Neural progenitor cell (in vitro differentiated cells): ENCODE measurements around the gene ARHGAP40. TPM values are rescaled to one million over a fixed set of nuclear protein-coding genes. Genes with fewer than 3 reads are reported as not detected.

Experiments
- DNase-seq: peaks from one replicate; pipeline ENCODE4 v3.0.0-alpha.2; 2016; ENCODE audit warnings: low spot score
- H2AFZ ChIP-seq: fragments of 200-600 bp; sonication (generic); replicated peaks from 2 replicates; pipeline ENCODE4 v1.6.1; 2016; ENCODE audit warnings: antibody characterized with exemption
- H3F3A ChIP-seq: fragments of 200-600 bp; sonication (generic); 2 replicates; pipeline ENCODE4 v1.6.1; 2016; ENCODE audit warnings: antibody characterized with exemption, low read depth
- H3K27ac ChIP-seq: fragments of 200-600 bp; sonication (generic); 2 replicates; pipeline ENCODE4 v1.5.1; 2016; ENCODE audit warnings: mild to moderate bottlenecking
- H3K27me3 ChIP-seq: fragments of 200-600 bp; sonication (generic); 2 replicates; pipeline ENCODE4 v1.6.1; 2016; ENCODE audit warnings: mild to moderate bottlenecking, moderate library complexity
- H3K36me3 ChIP-seq: fragments of 200-600 bp; sonication (generic); 2 replicates; pipeline ENCODE4 v1.5.1; 2016
- H3K4me1 ChIP-seq: fragments of 200-600 bp; sonication (generic); 2 replicates; pipeline ENCODE4 v1.6.1; 2016; ENCODE audit warnings: mixed run types
- H3K4me2 ChIP-seq: fragments of 200-600 bp; sonication (generic); 2 replicates; pipeline ENCODE4 v1.6.1; 2016
- H3K4me3 ChIP-seq: fragments of 200-600 bp; sonication (generic); 2 replicates; pipeline ENCODE4 v1.5.1; 2016
- H3K79me2 ChIP-seq: fragments of 200-600 bp; sonication (generic); 2 replicates; pipeline ENCODE4 v1.6.1; 2016; ENCODE audit warnings: low read depth
- H3K9ac ChIP-seq: fragments of 200-600 bp; sonication (generic); 2 replicates; pipeline ENCODE4 v1.6.1; 2016
- H3K9me3 ChIP-seq: fragments of 200-600 bp; sonication (generic); 2 replicates; pipeline ENCODE4 v1.5.1; 2016; ENCODE audit warnings: low read depth
- H4K20me1 ChIP-seq: fragments of 200-600 bp; sonication (generic); 2 replicates; pipeline ENCODE4 v1.6.1; 2016; ENCODE audit warnings: low read depth
- H3K27ac Mint-ChIP-seq: 3 replicates; pipeline ENCODE4 v1.8.0; 2021; ENCODE audit warnings: mixed read lengths
- H3K27me3 Mint-ChIP-seq: 2 replicates; pipeline ENCODE4 v1.8.0; 2022; ENCODE audit warnings: low read depth, mild to moderate bottlenecking, inconsistent platforms, moderate library complexity, mixed read lengths; ENCODE audit not compliant: insufficient read depth
- H3K36me3 Mint-ChIP-seq: 3 replicates; pipeline ENCODE4 v1.8.0; 2021; ENCODE audit warnings: mixed read lengths
- H3K4me1 Mint-ChIP-seq: 3 replicates; pipeline ENCODE4 v1.8.0; 2021; ENCODE audit warnings: mixed read lengths
- H3K4me3 Mint-ChIP-seq: 3 replicates; pipeline ENCODE4 v1.8.0; 2021; ENCODE audit warnings: mild to moderate bottlenecking, moderate library complexity, mixed read lengths
- H3K9me3 Mint-ChIP-seq: 3 replicates; pipeline ENCODE4 v1.8.0; 2020; ENCODE audit warnings: mixed read lengths
- CTCF ChIP-seq: fragments of 200-600 bp; sonication (generic); IDR thresholded peaks from 2 replicates; pipeline ENCODE4 v1.5.1; 2017; ENCODE audit warnings: antibody characterized with exemption, mild to moderate bottlenecking
- EZH2 ChIP-seq: fragments of 200-600 bp; sonication (generic); IDR thresholded peaks from 2 replicates; pipeline ENCODE4 v1.6.1; 2017; ENCODE audit warnings: antibody characterized with exemption, mild to moderate bottlenecking, moderate library complexity
- EZH2phosphoT487 ChIP-seq: fragments of 200-600 bp; sonication (generic); IDR thresholded peaks from 2 replicates; pipeline ENCODE4 v1.6.1; 2017; ENCODE audit warnings: antibody characterized with exemption
- total RNA-seq: library from RNA; depleted of rRNA; stranded (reverse); fragments of >200 nt; gene quantifications from 2 replicates; pipeline ENCODE4 v1.2.3, GENCODE V29; 2015; ENCODE audit warnings: low replicate concordance

ARHGAP40 gene
- total RNA-seq, 1 donor from 2014 or later = not detected

DNA sequence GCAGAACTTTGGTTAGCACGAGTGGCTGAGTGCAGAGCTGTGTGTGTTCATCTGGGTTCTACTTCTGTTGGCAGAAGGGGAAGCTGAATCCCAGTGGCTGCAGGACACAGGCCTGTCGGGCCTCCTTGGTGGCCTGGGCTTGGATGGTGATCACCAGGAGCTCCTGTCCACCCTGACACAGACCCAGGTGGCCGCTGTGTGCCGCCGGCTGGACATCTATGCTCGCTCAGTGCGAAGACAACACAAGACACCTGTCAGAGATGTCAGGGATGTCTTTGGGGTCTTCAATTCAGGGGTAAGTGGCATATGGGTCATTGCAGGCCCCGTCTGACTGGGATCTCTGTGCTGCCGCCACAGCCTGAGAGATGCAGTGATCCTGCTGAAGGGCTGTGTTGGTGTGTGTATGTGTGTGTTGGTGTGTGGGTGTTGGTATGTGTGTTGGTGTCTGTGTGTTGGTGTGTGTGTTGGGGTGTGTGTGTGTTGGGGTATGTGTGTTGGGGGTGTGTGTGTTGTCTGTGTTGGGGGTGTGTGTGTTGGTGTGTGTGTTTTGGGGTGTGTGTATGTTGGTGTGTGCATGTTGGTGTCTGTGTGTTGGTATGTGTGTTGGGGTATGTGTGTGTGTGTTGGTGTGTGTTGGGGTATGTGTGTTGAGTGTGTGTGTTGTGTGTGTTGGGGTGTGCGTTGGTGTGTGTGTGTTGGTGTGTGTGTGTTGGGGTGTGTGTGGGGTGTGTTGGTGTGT, 25.5 kb downstream of the ARHGAP40 start:
- Mint-ChIP-seq H3K4me3 (no peak overlapping the region), H3K27me3 (no peaks in the 10 kb centered on the region), H3K36me3 (no peaks in the 10 kb centered on the region), H3K4me1 (peaks cover 7% of the 10 kb centered on the region), H3K9me3 (peaks cover 3% of the 10 kb centered on the region), H3K27ac (no peak overlapping the region)
- no peak overlapping the region for H3K4me2 ChIP-seq
- H3K36me3 ChIP-seq = no peaks in the 10 kb centered on the region
- no peak overlapping the region for H2AFZ ChIP-seq
- H3K9me3 ChIP-seq = no peaks in the 10 kb centered on the region
- no peak overlapping the region for H3K9ac ChIP-seq
- TF ChIP-seq CTCF = no peak
- TF ChIP-seq EZH2phosphoT487 = no peak
- TF ChIP-seq EZH2 = no peak
- H4K20me1 ChIP-seq = no peaks in the 10 kb centered on the region
- H3K4me3 ChIP-seq = no peak overlapping the region
- no peak overlapping the region for H3K27ac ChIP-seq
- H3K4me1 ChIP-seq = no peaks in the 10 kb centered on the region
- no peaks in the 10 kb centered on the region for H3F3A ChIP-seq
- no peak for DNase-seq
- H3K79me2 ChIP-seq = no peaks in the 10 kb centered on the region
- no peaks in the 10 kb centered on the region for H3K27me3 ChIP-seq

DNA sequence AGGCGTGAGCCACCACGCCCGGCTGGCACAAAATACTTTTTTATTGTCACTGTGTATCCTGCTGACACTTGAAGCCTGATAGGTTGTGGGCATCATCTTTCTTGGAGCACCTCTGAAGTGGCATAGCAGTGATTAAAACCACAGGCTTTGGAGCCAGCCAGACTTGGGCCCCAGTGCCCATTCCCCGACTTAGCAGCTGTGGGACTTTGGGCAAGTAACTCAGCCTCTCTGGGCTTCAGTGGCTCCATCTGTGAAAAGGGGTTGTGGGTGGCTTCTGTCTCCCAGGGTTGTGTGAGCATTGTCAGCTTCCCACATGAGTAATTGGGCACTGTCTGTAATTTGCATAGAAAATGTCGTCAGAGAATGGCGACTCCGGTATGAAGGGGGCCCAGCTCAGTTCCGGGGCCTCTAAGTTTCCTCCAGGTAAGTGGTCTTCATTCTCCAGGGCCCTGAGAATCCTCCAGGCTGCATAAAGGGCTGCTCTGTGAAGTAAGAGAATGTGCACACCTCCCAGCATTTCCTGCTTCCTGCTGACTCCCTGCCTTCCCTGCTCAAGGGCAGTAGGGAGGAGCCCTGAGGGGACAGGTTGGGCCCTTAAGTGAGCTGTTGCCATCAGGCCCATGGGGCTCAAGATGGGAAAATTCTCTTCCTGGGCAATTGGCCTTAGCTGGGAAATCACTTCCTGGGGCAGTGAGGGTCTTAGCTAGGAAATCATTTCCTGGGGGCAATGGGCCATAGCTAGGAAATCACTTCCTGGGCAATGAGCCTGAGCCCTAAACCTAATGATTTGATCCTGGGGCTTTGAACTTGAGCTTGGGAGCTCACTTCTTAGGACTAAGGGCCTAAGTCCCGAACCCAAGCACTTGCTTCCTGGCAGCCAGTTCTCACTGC, 27.2 kb downstream of the ARHGAP40 start:
- Histone ChIP-seq H3K36me3 (no peaks in the 10 kb centered on the region), H3K4me1 (no peaks in the 10 kb centered on the region), H3K9ac (no peak overlapping the region), H3K4me3 (no peak overlapping the region), H2AFZ (no peak overlapping the region), H3K79me2 (no peaks in the 10 kb centered on the region), H3K4me2 (no peak overlapping the region), H3K9me3 (no peaks in the 10 kb centered on the region), H3K27me3 (no peaks in the 10 kb centered on the region), H3F3A (no peaks in the 10 kb centered on the region), H3K27ac (no peak overlapping the region), H4K20me1 (no peaks in the 10 kb centered on the region)
- TF ChIP-seq EZH2 (no peak), CTCF (no peak), EZH2phosphoT487 (no peak)
- H3K27me3 Mint-ChIP-seq = peaks cover 6% of the 10 kb centered on the region
- H3K9me3 Mint-ChIP-seq = peaks cover 3% of the 10 kb centered on the region
- DNase-seq = no peak
- no peaks in the 10 kb centered on the region for H3K36me3 Mint-ChIP-seq
- peaks cover 8% of the 10 kb centered on the region for H3K4me1 Mint-ChIP-seq
- H3K27ac Mint-ChIP-seq = no peak overlapping the region
- no peak overlapping the region for H3K4me3 Mint-ChIP-seq

- no peak overlapping the region for H3K9ac ChIP-seq
- H3K36me3 ChIP-seq = no peaks in the 10 kb centered on the region
- H3F3A ChIP-seq = no peaks in the 10 kb centered on the region
- H3K4me2 ChIP-seq = no peak overlapping the region
- Mint-ChIP-seq H3K4me1 (peaks cover 9% of the 10 kb centered on the region), H3K36me3 (no peaks in the 10 kb centered on the region), H3K27me3 (peaks cover 11% of the 10 kb centered on the region), H3K4me3 (no peak overlapping the region), H3K9me3 (peaks cover 3% of the 10 kb centered on the region), H3K27ac (no peak overlapping the region)
- H3K27ac ChIP-seq = no peak overlapping the region
- no peaks in the 10 kb centered on the region for H3K9me3 ChIP-seq
- no peak overlapping the region for H2AFZ ChIP-seq
- DNase-seq = no peak
- no peak overlapping the region for H3K4me3 ChIP-seq
- no peaks in the 10 kb centered on the region for H4K20me1 ChIP-seq
- peaks cover 6% of the 10 kb centered on the region for H3K27me3 ChIP-seq
- TF ChIP-seq EZH2phosphoT487 (no peak), EZH2 (no peak), CTCF (no peak)
- no peaks in the 10 kb centered on the region for H3K79me2 ChIP-seq
- no peaks in the 10 kb centered on the region for H3K4me1 ChIP-seq
These were observed 28.4 kb downstream of the ARHGAP40 start for GRCh38 chr20:38629979-38630378.
